OCI-LY7 (cell line): ENCODE measurements around the gene KIF12.

ENCODE experiments used
- CTCF ChIP-seq: fragments of 200-600 bp; sonication (generic); conservative IDR thresholded peaks from 2 replicates; pipeline ENCODE4 v1.5.1; 2014; ENCODE audit warnings: mild to moderate bottlenecking, antibody characterized with exemption, low read length, moderate library complexity, mixed read lengths
- EZH2phosphoT487 ChIP-seq: fragments of 200-600 bp; sonication (generic); IDR thresholded peaks from 2 replicates; pipeline ENCODE4 v1.6.1; 2018; ENCODE audit warnings: low read depth, borderline replicate concordance, mild to moderate bottlenecking, mixed run types, antibody characterized with exemption, low read length, moderate library complexity, mixed read lengths

DNA sequence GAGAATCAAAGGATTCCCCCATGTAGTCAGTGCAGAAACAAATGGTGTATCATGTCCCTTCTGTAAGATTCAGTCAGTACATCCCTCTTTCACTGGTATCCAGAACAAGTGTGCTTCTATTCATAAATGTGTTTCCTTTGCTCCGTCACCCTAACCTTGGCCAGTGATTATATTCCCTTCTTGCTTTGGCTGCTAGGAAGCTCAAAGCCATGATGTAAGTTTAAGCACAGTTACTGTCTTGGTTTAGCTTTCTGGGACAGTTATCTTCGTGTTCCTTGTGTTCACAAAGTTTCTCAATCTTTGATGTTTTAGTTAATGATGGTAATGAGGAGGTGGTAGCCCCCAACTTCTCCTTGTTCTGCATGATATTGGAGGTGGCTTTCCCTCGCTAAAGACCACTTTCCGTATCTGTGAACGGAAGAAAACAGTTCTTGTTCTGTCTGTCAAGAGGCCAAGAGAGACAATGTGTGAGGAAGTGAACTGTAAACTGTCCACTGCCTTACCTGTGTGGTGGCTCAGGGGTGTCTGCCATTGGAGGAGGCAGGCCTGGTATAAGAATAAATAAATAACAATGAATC, 18.8 kb downstream of the KIF12 start:
- no peak for TF ChIP-seq CTCF
- no peak for TF ChIP-seq EZH2phosphoT487
